ENCODE data around the gene KRABD2.
"Not testable (repeated sequence)": the region's sequence is repeated elsewhere in the genome, so short reads cannot be mapped to it uniquely, and the experiment has no call there.

Gene KRABD2

DNA sequence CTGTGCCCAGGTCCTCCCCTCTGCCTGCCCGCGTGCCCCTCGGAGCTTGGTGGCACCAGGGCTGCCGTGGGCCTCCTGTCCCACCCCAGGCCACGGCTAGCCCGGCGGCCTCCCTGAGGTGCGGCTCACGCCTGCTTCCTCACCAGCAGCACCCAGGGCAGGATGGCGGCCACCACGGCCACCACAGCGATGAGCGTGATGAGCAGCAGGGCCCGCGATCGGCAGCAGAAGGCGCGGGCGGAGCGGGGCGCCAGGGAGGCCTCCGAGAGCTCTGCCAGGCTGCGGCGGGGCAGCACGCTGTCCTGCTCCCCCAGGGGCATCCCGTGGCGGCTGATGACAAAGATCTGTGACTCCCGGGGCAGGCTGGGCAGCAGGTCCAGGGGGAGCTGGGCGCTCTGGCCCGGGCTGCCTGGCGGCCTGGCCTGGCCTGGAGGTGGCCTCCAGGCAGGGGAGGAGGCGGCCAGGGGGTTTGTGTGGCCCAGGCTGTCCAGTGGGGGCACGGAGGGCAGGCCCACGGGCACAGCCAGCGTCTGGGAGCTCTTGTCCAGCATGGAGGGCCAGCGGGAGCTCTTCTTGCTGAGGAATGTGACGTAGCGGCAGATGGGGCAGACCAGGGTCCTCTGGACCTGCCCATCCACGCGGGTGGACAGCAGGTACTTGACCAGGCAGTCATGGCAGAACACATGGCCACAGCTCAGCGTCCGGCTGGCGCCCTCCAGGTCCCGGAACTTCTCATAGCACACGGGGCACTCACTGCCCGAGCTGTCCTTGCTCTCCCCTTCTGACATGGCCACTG is 16.4 kb upstream of the KRABD2 start:
- in situ Hi-C loops (cut with MboI; ENCODE audit: low sequenced_read_pairs) = no loop called here

DNA sequence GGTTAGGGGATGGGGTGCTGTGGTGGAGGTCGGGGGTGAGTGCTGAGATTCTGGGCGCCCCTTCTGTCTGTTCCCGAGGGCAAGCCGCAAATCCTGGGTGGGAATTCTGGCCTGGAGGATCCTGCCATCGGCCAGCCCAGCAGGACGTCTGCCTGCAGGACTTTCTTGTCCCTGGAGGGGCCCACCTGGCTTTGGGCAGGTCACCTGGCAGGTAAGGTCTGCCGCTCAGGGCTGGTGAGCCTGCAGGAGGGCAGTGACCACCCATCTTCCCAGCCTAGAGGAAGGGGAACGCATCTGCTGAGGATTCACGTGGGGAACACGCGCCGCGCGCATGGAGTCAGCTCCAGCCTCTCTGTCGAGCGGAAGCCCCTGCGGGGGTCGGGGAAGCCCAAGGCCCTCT is 15.8 kb upstream of the KRABD2 start:
- in situ Hi-C loops (cut with MboI; ENCODE audit: low sequenced_read_pairs) = no loop called here

DNA sequence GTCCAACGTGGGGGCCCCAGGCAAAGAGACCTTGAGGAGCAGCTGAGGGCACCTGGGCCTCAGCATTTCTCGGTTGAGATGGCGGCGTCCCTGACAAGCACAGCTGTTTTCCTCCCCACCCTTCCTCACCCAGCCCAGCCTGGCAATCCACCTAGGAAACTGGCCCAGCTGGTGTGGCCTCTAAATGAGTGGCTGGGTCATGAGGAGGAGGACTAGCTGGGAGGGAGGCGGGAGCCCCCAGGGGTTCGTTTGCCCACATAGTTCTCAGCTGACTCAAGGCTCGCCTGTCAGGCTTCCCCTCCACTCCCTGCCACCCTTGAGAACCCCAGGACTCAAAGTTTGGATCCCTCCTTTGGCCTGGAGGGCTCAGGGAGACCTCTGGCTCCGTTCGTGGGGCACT is 15.2 kb upstream of the KRABD2 start:
- in situ Hi-C loops (cut with MboI; ENCODE audit: low sequenced_read_pairs) = no loop called here

DNA sequence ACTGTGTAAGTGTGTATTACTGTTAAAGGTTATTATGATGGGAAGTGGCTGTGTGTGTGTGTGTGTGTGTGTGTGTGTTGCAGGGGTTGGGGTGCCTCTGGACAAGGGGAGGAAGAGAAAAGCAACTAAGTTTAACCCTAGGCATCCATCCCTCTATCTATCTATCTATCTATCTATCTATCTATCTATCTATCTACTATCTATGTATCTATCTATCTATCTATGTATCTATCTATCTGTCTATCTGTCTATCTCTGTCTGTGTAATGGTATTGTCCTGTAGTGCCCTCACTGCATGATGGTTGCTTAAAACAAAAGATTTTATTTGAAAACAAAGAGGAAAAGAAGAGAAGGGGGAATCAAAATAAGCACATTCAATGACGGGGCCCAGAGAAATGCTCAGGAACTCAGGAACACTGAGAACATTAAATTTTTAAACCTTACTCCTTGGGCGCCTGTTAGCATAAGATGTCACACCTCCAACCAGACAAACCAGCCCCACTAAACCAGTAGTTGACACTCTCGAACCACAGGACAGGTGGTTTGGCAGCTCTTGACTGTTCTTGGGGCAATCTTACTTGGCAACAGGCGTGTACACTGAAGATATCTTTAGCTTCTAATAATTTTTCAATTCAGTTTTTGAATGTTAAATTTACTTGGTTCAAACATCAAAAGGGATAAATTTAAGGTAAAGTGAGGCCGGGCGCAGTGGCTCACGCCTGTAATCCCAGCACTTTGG is 11.6 kb upstream of the KRABD2 start:
- in situ Hi-C loops (cut with MboI; ENCODE audit: low sequenced_read_pairs) = no loop called here

DNA sequence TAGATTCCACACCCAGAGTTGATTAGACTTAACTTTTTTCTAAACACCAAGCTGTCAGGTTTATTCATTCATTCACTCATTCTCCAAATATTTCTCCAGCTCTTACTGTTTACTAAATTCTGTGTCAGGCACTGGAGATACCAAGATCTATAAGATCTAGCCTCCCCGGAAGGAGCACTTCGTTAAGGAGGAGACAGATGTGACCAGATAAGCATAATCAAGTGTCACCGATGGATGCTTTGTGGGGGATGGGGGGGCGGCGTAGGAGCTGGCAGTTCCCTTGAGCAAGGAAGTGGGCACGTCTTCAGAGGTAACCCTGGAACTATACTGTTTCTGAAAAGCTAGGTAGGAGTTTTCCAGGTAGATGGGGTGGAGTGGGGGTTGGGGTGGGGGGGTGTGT is 10.3 kb upstream of the KRABD2 start:
- in situ Hi-C loops (cut with MboI; ENCODE audit: low sequenced_read_pairs) = no loop called here

DNA sequence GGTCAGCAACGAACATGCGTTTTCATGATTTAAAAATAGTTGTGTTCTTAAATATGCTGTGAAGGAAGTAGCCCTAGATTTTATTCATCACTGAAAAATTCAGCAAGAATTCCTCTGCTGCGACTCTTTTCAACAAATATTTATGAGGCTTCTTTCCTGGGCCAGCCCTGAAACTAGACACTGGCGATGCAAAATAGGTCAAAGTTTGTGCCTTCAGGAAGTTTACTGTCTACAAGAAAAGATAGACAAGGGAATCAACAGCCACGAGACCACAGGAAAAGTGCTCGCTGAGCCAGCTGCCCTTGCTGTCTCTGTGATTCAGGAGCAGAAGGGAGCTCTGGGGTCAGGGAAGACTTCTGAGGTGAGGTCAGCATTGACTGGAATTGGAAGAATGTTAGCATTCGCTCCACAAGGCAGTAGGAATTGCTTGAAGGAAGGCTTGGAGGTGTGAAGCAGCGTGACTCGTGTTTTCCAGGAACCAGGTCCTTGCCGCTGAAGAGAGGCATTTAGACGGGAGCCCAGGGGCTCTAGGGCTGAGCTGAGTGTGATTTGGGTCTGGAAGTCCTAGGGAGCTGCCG is 8.4 kb upstream of the KRABD2 start:
- in situ Hi-C loops (cut with MboI; ENCODE audit: low sequenced_read_pairs) = no loop called here

DNA sequence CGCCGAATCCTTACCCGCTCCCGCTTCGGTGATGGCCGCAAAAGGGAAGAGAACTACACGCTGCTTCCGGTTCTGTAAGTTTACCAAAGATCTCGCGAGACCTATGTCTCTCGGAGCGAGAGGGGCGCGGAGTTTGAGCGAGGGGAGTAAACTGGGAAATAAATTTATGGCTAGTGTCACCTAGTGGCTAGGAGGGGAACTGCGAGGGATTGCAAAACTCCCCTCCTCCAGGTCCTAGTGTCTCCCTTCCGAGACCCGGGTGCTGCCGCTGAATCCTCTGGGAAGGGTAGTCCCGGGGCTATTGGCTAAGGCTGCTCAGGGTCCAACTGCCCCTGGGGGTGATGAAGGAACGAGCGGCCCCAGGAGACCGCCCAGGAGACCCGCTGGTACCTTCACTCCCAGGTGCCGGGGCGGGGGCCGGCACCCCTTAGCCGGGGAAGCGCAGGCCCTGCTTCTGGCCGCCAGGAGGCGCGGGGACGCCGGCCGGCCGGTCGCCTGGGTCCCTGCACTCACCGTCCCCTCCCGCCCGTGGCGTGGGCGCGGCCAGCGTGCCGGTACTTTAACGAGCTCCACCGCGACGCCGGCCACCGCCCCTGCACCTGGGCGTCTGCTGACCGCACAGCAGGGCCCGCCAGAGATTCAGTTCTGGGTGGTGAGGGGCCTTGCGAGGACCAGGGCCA is 6.8 kb upstream of the KRABD2 start, which contains the start of gene RPL26:
Gene RPL26 (minus strand): TSS at position 51 of the 680 bp plus-strand sequence. CDS start 883 bp downstream, outside the sequence.
- in situ Hi-C loops (cut with MboI; ENCODE audit: low sequenced_read_pairs) = no loop called here

DNA sequence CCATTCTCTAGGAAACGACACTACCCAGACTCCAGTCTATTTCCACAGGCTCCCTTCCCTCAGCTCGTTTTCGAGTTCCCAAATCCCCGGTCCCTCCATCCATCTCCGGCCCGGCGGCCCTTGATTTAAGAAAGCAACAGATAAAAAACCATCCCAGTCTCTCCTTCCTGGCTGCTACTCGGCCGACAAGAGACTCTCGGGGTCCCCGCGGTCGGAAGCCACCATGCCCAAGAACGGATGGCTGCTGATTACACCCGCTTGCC is 6.3 kb upstream of the KRABD2 start:
- in situ Hi-C loops (cut with MboI; ENCODE audit: low sequenced_read_pairs) = no loop called here

DNA sequence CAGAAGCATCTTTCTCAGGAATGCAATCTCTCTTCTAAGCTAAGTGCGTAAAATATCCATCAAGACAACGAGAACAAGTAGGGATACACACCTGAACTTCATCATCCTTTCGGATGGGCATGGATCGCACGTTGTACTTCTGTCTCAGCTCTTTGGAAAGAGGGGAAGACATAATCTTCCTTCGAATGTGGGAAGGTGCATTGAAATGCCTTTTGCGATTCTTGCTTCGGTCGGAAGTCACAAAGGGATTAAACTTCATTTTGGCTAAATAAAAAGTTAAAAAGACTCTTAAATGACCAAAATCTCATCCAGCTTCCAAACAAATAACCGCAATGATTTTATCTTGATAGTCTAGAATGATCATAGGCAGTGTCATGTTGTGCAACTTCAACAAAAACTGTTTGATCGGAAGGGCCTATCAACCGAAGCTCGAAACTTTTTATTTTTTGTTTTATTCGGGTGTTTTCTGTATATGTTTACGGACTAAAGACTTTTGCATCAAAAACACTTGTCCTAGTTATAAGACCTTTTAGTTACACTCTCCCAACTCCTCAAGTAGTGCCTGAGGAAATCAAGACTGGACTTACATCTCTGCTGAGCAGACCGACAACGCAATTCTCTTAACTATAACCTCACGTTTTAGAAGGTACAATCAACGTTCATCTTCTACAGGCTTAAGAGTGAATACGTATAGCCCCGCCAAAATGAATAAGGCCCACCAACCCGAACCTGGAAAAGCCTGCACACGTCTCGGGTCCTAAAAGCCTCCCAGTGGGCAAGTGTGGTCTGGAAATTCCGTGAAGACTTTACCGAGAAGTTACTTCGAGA is 5.8 kb upstream of the KRABD2 start:
- in situ Hi-C loops (cut with MboI; ENCODE audit: low sequenced_read_pairs) = no loop called here

DNA sequence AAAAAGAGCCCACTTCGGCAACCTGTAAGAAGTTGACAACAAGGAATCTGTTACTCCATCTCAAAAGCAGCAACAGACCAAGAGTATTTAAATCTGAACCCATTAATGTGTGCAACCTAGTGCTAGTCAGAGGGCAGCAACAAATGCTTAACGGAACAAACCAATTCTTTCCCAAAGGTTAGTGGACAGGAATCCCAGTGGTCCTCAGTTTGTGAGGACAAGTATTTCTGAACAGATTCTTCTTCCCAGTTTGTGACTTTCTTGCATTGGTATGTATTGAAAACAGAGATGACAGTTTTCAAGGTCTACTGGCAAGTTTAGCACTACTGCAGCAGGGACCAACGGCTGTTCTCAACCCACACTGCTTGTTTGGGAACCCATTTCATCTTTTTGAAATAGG is 3.5 kb upstream of the KRABD2 start:
- in situ Hi-C loops (cut with MboI; ENCODE audit: low sequenced_read_pairs) = no loop called here

DNA sequence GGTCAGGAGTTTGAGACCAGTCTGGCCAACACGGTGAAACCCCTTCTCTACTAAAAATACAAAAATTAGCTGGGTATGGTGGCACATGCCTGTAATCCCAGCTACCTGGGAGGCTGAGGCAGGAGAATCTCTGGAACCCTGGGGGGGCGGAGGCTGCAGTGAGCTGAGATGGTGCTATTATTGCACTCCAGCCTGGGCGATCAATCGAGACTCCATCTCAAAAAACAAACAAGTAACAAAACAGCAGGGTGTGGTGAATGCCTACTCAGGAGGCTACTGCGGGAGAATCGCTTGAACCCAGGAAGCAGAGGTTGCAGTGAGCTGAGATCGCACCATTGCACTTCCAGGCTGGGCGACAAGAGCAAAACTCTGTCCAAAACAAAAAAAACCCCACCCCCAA is 1.6 kb upstream of the KRABD2 start:
- in situ Hi-C loops (cut with MboI; ENCODE audit: low sequenced_read_pairs) = not testable (repeated sequence)

DNA sequence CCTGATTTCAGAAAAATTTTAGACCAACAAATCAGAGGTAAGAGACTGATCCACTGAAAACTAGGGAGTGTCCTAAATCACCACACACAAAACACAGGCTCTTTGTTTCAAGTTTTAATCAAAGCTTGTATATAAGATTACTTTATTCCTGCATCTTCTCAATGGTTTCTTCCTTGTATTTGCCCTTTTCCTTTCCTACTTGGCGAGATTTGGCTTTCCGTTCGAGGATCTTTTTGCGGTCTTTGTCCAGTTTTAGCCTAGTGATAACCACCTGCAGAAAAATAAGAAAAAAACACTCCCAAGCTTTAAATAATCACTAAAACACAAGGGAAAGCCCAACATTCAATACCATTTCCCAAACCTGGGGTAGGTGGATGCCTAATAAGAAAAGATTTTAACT is 918 bp upstream of the KRABD2 start:
- in situ Hi-C loops (cut with MboI; ENCODE audit: low sequenced_read_pairs) = no loop called here

DNA sequence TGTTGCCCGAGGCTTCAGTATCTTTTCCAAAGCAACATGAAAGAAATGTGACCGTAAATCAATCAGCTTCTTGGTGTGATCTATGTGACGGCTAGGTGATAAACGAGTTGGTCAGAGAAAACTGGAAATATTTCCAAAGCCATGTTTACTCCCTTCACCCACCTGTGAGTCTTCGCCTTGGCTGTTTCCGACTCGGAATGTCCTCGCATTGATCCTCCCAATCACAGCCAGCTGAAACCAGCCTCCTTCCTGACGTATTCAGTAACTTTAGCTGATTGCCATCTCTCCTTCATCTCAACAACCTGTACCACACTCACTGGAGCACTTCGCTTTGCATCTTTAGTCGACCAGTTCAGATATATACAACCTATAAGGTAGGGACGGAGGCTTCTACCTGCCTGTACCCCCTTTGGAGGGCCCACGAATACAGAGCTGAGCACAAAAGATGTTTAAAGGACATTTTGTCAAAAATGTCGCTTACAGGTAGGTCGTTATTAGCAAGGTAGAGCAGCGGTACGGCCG is 705 bp downstream of the KRABD2 start:
- in situ Hi-C loops (cut with MboI; ENCODE audit: low sequenced_read_pairs) = no loop called here

DNA sequence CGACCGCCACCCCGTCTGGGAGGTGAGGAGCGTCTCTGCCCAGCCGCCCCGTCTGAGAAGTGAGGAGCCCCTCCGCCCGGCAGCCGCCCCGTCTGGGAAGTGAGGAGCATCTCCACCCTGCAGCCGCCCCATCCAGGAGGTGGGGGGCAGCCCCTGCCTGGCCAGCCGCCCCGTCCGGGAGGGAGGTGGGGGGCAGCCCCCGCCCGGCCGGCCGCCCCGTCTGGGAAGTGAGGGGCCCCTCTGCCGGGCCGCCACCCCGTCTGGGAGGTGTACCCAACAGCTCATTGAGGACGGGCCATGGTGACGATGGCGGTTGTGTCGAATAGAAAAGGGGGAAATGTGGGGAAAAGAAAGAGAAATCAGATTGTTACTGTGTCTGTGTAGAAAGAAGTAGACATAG is 2.6 kb downstream of the KRABD2 start:
- in situ Hi-C loops (cut with MboI; ENCODE audit: low sequenced_read_pairs) = not testable (repeated sequence)

DNA sequence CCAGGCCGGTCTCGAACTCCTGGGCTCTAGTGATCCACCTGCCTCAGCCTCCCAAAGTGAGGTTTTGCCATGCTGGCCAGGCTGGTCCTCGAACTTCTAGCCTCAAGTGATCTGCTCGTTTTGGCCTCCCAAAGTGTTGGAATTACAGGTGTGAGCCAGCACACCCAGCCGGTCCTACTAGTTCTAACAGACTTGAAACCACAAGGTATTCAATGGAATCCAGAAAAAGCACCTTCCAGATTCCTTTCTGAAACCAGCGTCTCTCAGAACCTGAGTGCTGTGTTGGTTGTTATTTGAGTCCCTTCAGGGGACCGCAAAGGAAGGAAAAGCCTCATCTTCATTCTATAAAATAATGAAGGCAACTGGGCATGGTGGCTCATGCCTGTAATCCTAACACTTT is 4.1 kb downstream of the KRABD2 start:
- in situ Hi-C loops (cut with MboI; ENCODE audit: low sequenced_read_pairs) = no loop called here

DNA sequence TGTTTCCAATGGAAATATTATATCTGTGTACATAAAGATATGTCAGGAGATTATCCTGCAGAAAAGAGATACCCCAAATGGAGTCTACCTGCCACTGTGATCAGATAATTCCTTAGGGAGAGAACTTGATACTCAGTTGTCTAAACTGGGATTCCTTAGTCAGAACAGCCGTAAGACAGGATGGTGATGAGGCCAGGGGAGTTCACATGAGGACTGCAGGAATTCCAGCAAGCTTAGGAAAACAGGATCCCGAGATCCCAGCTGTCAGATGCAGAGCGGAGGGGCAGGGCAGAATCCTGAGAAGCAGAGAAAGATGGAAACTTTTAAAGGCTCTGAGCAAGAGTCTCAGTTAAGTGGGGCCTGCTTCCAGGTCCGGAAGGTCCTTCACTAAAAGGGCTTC is 4.7 kb downstream of the KRABD2 start:
- in situ Hi-C loops (cut with MboI; ENCODE audit: low sequenced_read_pairs) = no loop called here

DNA sequence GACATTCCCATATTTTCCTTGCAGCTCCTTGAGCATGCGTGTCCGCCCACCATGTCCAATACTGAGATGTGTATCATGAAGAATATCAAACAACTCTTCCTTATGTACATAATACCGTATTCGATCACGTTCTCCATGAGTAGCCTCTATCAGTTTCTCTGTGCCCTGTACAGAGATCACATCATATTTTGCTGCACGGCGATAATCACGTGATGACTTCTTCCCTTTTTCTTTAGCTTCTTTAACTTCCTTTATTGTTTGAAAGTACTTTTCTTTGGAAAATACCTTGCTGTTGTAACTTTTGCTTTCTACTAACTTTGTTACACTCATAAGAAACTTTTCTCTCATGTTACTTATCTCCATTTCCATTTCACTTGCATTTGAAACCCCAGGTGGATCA is 6.6 kb downstream of the KRABD2 start:
- in situ Hi-C loops (cut with MboI; ENCODE audit: low sequenced_read_pairs) = no loop called here

DNA sequence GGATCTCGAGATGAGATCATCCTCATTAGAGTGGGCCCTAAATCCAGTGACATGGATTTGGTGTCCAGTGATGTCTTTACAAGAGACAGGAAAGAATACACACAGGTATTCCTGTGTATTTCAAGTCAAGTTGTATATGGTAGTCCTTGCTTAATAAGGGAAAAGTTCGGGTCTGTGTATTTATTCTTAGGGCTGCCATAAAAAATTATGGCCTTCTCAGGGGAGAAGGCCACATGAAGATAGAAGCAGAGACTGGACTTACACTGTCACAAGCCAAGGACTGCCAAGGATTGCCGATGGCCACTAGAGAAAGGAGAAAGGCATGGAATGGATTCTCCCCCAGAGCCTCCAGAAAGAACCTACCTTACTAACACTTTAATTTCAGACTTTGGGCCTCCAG is 8.3 kb downstream of the KRABD2 start:
- in situ Hi-C loops (cut with MboI; ENCODE audit: low sequenced_read_pairs) = no loop called here

DNA sequence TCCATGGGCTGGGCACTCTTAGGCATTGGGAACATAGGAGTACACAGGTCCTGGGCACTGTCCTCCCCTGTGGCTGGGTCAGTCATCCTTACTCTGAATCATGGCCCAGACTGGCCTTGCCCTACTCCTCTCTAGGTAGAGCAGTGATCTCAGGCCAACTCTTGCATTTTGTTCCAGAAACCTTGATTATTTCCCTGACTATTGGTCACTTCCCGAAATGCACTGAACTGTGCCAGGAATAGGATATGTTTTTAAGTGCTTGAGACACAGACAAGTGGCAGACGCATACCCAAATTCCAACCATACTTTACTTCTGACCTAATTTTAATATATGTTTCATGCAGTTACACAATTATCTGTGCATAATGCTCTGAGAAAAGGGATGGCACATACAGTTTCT is 10.3 kb downstream of the KRABD2 start:
- in situ Hi-C loops (cut with MboI; ENCODE audit: low sequenced_read_pairs) = no loop called here

DNA sequence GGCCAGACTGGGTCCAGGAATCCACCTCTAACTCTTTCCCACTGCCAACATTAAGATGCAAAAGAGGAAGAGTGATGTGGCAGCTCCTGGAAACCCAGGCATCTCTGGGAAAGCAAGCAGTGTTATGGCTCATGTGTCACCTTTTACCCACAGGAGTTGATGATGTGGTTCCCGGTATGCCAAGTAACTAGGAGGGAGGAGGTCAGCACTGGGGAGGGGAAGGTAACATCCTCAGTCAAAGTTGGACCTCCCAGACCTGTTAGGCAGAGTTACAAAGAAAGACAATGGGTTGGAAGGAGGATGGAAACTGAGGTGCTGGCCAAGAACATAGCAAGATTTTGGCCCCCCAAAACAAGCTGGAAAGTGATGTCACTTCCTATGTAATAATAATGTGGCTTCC is 11.4 kb downstream of the KRABD2 start:
- in situ Hi-C loops (cut with MboI; ENCODE audit: low sequenced_read_pairs) = no loop called here

All from HL-60/S4 treated with phorbol 12-myristate 13-acetate at 8.2 ng/mL for 4 days and 3 days (cell line).